Central memory CD8-positive, alpha-beta T cell (primary cell): ENCODE data around the gene LGALS1.
"Not testable (repeated sequence)": the region's sequence is repeated elsewhere in the genome, so short reads cannot be mapped to it uniquely, and the experiment has no call there.

Experiments
- ATAC-seq: fragments of 150-1000 bp; cut with Tn5 transposase; replicated peaks from 2 replicates; pipeline ENCODE4 v1.10.0; 2022; ENCODE audit warnings: mild to moderate bottlenecking, moderate FRiP score, moderate number of reproducible peaks; ENCODE audit not compliant: poor library complexity, severe bottlenecking; ENCODE audit errors: extremely low read depth
- DNase-seq, 2 donors: peaks; one replicate each; pipeline ENCODE4 v3.0.0; 2021; ENCODE audit warnings: low spot score in 2 of 2
- H3K27ac Mint-ChIP-seq: one replicate; pipeline ENCODE4 v1.8.0; 2022; ENCODE audit warnings: low read depth, mild to moderate bottlenecking, moderate library complexity, mixed read lengths
- H3K27me3 Mint-ChIP-seq: one replicate; pipeline ENCODE4 v1.8.0; 2022; ENCODE audit warnings: mixed read lengths
- H3K36me3 Mint-ChIP-seq: one replicate; pipeline ENCODE4 v1.8.0; 2022; ENCODE audit warnings: mild to moderate bottlenecking, moderate library complexity, mixed read lengths; ENCODE audit not compliant: insufficient read depth
- H3K4me1 Mint-ChIP-seq: one replicate; pipeline ENCODE4 v1.8.0; 2022; ENCODE audit warnings: mixed read lengths
- H3K4me3 Mint-ChIP-seq: one replicate; pipeline ENCODE4 v1.8.0; 2022; ENCODE audit warnings: mild to moderate bottlenecking, moderate library complexity, mixed read lengths
- H3K9me3 Mint-ChIP-seq: one replicate; pipeline ENCODE4 v1.8.0; 2022; ENCODE audit warnings: mixed read lengths

The LGALS1 gene

DNA sequence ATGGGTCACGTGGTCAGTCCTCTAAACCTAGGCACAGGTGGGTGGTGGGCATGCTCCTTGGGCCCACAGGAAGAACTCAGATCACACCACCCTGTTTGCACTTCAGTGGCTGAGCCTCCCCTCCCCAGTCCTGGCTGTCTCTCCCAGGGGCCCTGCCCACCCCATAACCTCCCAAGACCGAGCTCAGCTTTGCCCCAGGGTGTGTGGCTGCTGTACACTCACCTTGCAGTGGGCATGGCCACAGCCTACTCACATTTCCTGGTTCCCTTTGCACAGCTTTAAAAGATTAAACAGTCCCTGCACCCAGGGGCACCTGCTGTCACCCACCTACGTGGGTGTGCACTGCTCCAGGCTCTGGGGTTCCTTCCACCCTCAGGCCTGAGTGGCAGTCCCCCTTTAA, 35.2 kb downstream of the LGALS1 start:
- DNase-seq, result no peak
- H3K4me1 Mint-ChIP-seq, result no peaks in the 10 kb centered on the region
- no peaks in the 10 kb centered on the region for H3K36me3 Mint-ChIP-seq
- H3K27ac Mint-ChIP-seq, result no peak overlapping the region
- H3K27me3 Mint-ChIP-seq, result no peaks in the 10 kb centered on the region
- no peak for ATAC-seq
- no peaks in the 10 kb centered on the region for H3K9me3 Mint-ChIP-seq
- no peak overlapping the region for H3K4me3 Mint-ChIP-seq

DNA sequence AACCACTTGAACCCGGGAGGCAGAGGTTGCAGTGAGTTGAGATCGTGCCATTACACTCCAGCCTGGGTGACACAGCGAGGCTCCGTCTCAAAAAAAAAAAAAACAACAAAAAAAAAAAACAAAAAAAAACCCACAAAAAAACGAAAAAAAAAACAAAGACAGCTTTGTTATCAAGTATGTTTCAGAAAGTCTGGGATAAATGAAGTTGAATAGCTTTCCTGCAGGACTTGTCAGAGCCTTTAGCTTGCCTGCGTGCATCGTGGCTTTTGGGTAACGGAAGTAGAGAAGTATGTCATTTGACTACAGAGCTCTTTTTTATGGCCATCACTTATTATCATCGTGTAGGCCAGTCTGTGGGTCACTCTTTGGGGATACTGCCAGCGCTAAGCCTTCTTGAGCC, 36.1 kb downstream of the LGALS1 start:
- H3K4me1 Mint-ChIP-seq, result no peaks in the 10 kb centered on the region
- DNase-seq, result no peak
- no peak for ATAC-seq
- H3K27me3 Mint-ChIP-seq, result no peaks in the 10 kb centered on the region
- no peak overlapping the region for H3K27ac Mint-ChIP-seq
- H3K36me3 Mint-ChIP-seq, result no peaks in the 10 kb centered on the region
- H3K9me3 Mint-ChIP-seq, result no peaks in the 10 kb centered on the region
- H3K4me3 Mint-ChIP-seq, result no peak overlapping the region

DNA sequence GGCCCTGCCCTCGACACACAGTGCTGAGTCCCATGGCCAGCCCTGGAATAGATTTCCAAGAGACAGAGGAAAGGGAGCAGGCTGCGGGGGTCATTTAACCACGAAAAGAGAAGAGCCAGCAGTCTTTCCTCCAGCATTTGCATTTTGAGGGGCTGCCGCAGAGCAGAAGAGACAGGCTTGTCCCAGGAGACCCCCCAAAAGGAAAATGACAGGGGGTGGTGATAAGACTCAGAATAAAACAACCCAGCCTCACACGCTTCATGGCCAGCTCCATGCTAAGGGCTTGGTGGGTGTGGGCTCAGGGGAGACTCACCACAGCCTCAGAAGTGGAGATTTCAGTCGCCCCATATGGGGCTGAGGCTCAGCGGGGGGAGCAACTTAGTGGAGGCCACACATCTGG, 38.3 kb downstream of the LGALS1 start:
- Mint-ChIP-seq H3K9me3 (no peaks in the 10 kb centered on the region), H3K4me3 (no peak overlapping the region), H3K27me3 (no peaks in the 10 kb centered on the region), H3K27ac (no peak overlapping the region), H3K4me1 (no peaks in the 10 kb centered on the region), H3K36me3 (no peaks in the 10 kb centered on the region)
- DNase-seq (no peak), ATAC-seq (no peak)

DNA sequence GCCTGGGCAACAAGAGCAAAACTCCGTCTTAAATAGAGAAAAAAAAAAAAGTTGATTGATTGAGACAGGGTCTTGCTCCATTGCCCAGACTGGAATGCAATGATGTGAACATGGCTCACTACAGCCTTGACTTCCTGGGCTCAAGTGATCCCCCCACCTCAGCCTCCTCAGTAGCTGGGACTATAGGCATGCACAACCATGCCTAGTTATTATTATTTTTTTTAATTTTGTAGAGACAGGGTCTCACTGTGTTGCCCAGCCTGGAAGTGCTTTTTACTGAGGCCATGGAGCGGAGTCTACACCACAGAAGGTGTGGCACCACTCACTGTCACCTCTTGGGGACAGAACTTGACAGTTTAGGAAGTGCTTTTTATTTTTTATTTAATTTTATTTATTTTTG, 39.2 kb downstream of the LGALS1 start:
- Mint-ChIP-seq H3K36me3 (peaks cover 1% of the 10 kb centered on the region), H3K9me3 (no peaks in the 10 kb centered on the region), H3K27ac (no peak overlapping the region), H3K4me3 (no peak overlapping the region), H3K4me1 (peaks cover 3% of the 10 kb centered on the region), H3K27me3 (no peaks in the 10 kb centered on the region)
- ATAC-seq (no peak), DNase-seq (no peak)

DNA sequence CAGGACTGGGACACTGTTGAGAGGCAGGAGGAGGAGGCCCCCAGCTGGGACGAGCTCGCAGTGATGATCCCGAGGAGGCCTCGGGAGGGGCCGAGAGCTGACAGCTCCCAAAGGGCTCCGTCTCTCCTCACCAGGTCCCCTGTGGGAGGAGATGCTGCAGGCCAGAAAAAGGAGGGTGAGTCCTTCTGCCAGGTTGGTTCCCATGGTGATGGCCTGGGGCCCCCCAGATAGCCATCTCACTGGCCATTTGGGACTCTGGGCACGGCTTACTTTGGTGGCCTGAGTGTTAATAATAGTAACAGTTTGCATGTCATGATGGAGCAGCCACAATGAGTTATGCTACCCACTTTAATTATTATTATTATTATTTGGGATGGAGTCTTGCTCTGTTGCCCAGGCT, 40.3 kb downstream of the LGALS1 start:
- Mint-ChIP-seq H3K27ac (no peak overlapping the region), H3K36me3 (peaks cover 1% of the 10 kb centered on the region), H3K9me3 (no peaks in the 10 kb centered on the region), H3K4me1 (peaks cover 6% of the 10 kb centered on the region), H3K27me3 (no peaks in the 10 kb centered on the region), H3K4me3 (no peak overlapping the region)
- no peak for ATAC-seq
- DNase-seq, result no peak

DNA sequence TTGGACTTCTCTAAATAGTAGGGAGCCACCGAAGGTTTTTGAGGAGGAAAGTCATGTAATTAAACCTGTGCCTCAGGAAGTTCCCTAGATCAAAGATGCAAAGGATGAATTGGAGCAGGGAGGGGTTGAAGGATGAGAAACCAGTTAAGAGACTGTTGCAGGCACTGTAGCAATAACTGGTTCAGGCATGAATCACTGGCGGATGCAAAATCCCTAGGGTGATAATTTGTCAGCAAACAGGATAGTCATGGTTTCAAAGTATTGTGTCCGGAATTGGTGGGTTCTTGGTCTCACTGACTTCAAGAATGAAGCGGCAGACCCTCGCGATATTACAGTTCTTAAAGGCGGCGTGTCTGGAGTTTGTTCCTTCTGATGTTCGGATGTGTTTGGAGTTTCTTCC, 41.3 kb downstream of the LGALS1 start:
- Mint-ChIP-seq H3K27ac (no peak overlapping the region), H3K36me3 (peaks cover 1% of the 10 kb centered on the region), H3K27me3 (no peaks in the 10 kb centered on the region), H3K4me1 (peaks cover 6% of the 10 kb centered on the region), H3K9me3 (no peaks in the 10 kb centered on the region), H3K4me3 (no peak overlapping the region)
- ATAC-seq (no peak), DNase-seq (no peak)

DNA sequence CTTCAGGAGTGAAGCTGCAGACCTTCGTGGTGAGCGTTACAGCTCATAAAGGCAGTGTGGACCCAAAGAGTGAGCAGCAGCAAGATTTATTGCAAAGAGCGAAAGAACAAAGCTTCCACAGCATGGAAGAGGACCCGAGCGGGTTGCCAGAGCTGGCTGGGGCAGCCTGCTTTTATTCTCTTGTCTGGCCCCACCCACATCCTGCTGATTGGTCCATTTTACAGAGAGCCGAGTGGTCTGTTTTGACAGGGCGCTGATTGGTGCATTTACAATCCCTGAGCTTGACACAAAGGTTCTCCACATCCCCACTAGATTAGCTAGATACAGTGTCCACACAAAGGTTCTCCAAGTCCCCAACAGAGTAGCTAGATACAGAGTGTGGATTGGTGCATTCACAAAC, 41.8 kb downstream of the LGALS1 start:
- ATAC-seq, H3K27ac Mint-ChIP-seq: not testable (repeated sequence)

DNA sequence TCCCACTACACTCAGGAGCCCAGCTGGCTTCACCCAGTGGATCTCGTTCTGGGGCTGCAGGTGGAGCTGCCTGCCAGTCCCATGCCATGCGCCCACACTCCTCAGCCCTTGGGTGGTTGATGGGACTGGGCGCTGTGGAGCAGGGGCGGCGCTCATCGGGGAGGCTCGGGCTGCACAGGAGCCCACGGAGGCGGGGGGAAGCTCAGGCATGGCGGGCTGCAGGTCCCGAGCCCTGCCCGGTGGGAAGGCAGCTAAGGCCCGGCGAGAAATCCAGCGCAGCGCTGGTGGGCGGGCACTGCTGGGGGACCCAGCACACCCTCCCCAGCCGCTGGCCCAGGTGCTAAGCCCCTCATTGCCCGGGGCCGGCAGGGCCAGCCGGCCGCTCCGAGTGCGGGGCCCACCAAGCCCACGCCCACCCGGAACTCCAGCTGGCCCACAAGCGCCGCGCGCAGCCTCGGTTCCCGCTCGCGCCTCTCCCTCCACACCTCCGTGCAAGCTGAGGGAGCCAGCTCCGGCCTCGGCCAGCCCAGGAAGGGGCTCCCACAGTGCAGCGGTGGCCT, 42.4 kb downstream of the LGALS1 start:
- H3K36me3 Mint-ChIP-seq, H3K9me3 Mint-ChIP-seq, H3K4me1 Mint-ChIP-seq, H3K27ac Mint-ChIP-seq, DNase-seq, ATAC-seq, H3K4me3 Mint-ChIP-seq, H3K27me3 Mint-ChIP-seq: not testable (repeated sequence)

More for the DNA sequence above, 41.8 kb downstream of the LGALS1 start:
- DNase-seq, H3K36me3 Mint-ChIP-seq, H3K9me3 Mint-ChIP-seq, H3K4me1 Mint-ChIP-seq, H3K27me3 Mint-ChIP-seq, H3K4me3 Mint-ChIP-seq: not testable (repeated sequence)

DNA sequence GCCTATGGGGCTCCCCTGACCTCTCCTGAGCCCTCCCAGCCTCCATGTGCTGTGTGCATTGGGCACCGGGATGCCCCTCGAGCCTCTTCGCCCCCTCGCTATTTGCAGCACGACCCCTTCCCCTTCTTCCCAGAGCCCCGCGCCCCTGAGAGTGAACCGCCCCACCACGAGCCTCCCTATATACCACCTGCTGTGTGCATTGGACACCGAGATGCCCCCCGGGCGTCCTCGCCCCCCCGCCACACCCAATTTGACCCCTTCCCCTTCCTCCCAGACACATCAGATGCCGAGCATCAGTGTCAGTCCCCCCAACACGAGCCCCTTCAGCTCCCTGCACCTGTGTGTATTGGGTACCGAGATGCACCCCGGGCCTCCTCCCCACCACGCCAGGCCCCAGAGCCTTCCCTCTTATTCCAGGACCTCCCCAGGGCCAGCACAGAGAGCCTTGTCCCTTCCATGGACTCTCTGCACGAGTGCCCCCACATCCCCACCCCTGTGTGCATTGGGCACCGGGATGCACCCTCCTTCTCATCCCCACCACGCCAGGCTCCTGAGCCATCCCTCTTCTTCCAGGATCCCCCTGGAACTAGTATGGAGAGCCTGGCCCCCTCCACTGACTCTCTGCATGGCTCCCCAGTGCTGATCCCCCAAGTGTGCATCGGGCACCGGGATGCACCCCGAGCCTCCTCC, 50.3 kb downstream of the LGALS1 start:
- Mint-ChIP-seq H3K27ac (no peak overlapping the region), H3K9me3 (no peaks in the 10 kb centered on the region), H3K4me3 (no peak overlapping the region), H3K4me1 (no peaks in the 10 kb centered on the region), H3K27me3 (no peaks in the 10 kb centered on the region), H3K36me3 (peaks cover 2% of the 10 kb centered on the region)
- ATAC-seq (no peak), DNase-seq (no peak)

DNA sequence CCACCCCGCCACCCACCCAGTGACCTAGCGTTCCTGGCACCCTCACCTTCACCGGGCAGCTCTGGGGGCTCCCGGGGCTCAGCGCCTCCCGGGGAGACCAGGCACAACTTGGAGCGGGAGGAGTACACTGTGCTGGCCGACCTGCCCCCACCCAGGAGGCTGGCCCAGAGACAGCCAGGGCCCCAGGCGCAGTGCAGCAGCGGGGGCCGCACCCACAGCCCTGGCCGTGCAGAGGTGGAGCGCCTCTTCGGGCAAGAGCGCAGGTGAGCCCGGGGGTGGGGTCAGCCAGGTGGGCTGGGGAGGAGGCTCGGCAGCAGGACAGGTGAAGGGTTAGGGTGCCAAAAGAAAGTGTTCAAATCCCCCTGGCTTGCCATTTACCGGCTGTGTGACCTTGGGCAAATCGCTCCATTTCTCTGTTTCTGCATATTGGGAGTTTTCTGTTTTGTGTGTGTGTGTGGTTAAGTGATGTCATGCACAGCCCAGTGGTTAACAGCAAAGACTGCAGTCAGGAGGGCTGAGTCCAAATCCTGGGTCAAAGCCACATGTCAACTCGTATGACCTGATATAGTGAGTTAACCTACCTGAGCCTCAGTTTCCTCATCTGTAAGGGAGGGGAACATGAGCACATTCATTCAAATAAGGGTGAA, 50.9 kb downstream of the LGALS1 start:
- H3K4me1 Mint-ChIP-seq, result no peaks in the 10 kb centered on the region
- no peaks in the 10 kb centered on the region for H3K9me3 Mint-ChIP-seq
- no peak overlapping the region for H3K4me3 Mint-ChIP-seq
- no peak for ATAC-seq
- no peak overlapping the region for H3K27ac Mint-ChIP-seq
- H3K36me3 Mint-ChIP-seq, result peaks cover 2% of the 10 kb centered on the region
- no peak for DNase-seq
- no peaks in the 10 kb centered on the region for H3K27me3 Mint-ChIP-seq

DNA sequence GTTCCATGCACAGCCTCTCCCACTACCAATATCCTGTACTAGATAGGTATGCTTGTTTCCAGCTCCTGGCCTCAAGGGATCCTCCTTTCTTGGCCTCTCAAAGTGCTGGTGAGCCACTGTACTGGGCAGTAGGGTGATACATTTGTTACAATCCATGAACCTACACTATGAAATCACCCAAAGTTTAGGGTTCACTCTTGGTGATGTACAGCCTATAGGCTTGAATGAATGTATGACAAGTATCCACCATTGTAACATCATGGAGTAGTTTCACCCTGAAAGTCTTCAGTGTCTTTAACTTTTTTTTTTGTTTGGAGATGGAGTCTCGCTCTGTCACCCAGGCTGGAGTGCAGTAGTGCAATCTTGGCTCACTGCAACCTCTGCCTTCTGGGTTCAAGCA, 53.2 kb downstream of the LGALS1 start:
- H3K4me3 Mint-ChIP-seq, result no peak overlapping the region
- H3K27ac Mint-ChIP-seq, result no peak overlapping the region

More for the DNA sequence above, 53.2 kb downstream of the LGALS1 start:
- H3K36me3 Mint-ChIP-seq, result peaks cover 2% of the 10 kb centered on the region
- no peaks in the 10 kb centered on the region for H3K27me3 Mint-ChIP-seq
- H3K4me1 Mint-ChIP-seq, result no peaks in the 10 kb centered on the region
- DNase-seq, result no peak
- no peaks in the 10 kb centered on the region for H3K9me3 Mint-ChIP-seq
- no peak for ATAC-seq
